Activated CD4-positive, alpha-beta memory T cell treated with anti-CD3 and anti-CD28 coated beads, Interleukin-2, amount 10 ng/mL, durations not matched to agents 7 days and 5 days (primary cell): ENCODE results near the gene OR2D2. TPM values are rescaled to one million over a fixed set of nuclear protein-coding genes. Genes with fewer than 3 reads are reported as not detected.
"Not testable (repeated sequence)": the region's sequence is repeated elsewhere in the genome, so short reads cannot be mapped to it uniquely, and the experiment has no call there.

ENCODE experiments used
- CTCF ChIA-PET: fragments of 350-600 bp; sonication (Branson Sonifier 250); formaldehyde crosslinking; loops from one replicate; lab custom pipeline; 2021; ENCODE audit warnings: antibody characterized with exemption, inconsistent platforms; lab: Charles Lee
- POLR2A ChIA-PET: fragments of 350-600 bp; sonication (Branson Sonifier 250); formaldehyde crosslinking; loops from one replicate; lab custom pipeline; 2021; ENCODE audit warnings: antibody characterized with exemption; lab: Charles Lee
- DNase-seq: peaks from one replicate; pipeline ENCODE4 v3.0.0-alpha.2; 2020
- H3K27ac Mint-ChIP-seq: one replicate; pipeline ENCODE4 v1.8.0; 2021; ENCODE audit warnings: mild to moderate bottlenecking, mixed read lengths
- H3K27me3 Mint-ChIP-seq: one replicate; pipeline ENCODE4 v1.8.0; 2021; ENCODE audit warnings: mixed read lengths
- H3K36me3 Mint-ChIP-seq: one replicate; pipeline ENCODE4 v1.8.0; 2021; ENCODE audit warnings: low read depth, mixed read lengths
- H3K4me1 Mint-ChIP-seq: one replicate; pipeline ENCODE4 v1.8.0; 2021; ENCODE audit warnings: mixed read lengths
- H3K4me3 Mint-ChIP-seq: one replicate; pipeline ENCODE4 v1.8.0; 2021; ENCODE audit warnings: mild to moderate bottlenecking, mixed read lengths
- H3K9me3 Mint-ChIP-seq: one replicate; pipeline ENCODE4 v1.8.0; 2021; ENCODE audit warnings: mixed read lengths
- total RNA-seq, 2 experiments: library from RNA; stranded (reverse); gene quantifications; one replicate each; pipeline ENCODE4 v1.2.3, GENCODE V29; 2021

OR2D2 gene
- total RNA-seq, 2 experiments from 2014 or later: not detected

- no peak overlapping the region for H3K27ac Mint-ChIP-seq
- no peaks in the 10 kb centered on the region for H3K9me3 Mint-ChIP-seq
- POLR2A ChIA-PET: no interaction called here
- H3K4me1 Mint-ChIP-seq: no peaks in the 10 kb centered on the region
- no peak for DNase-seq
- H3K27me3 Mint-ChIP-seq: no peaks in the 10 kb centered on the region
- CTCF ChIA-PET: no interaction called here
- no peaks in the 10 kb centered on the region for H3K36me3 Mint-ChIP-seq
- H3K4me3 Mint-ChIP-seq: no peak overlapping the region
Measured at GRCh38 chr11:6911378-6911777, 19.1 kb upstream of the OR2D2 start.

GRCh38 chr11:6904804-6905203, 12.5 kb upstream of the OR2D2 start:
- H3K27ac Mint-ChIP-seq, H3K4me1 Mint-ChIP-seq, H3K27me3 Mint-ChIP-seq, DNase-seq, H3K9me3 Mint-ChIP-seq, POLR2A ChIA-PET, CTCF ChIA-PET, H3K4me3 Mint-ChIP-seq, H3K36me3 Mint-ChIP-seq: not testable (repeated sequence)

- Mint-ChIP-seq H3K4me3 (no peak overlapping the region), H3K27me3 (peaks cover 14% of the 10 kb centered on the region), H3K36me3 (no peaks in the 10 kb centered on the region), H3K9me3 (no peaks in the 10 kb centered on the region), H3K4me1 (no peaks in the 10 kb centered on the region), H3K27ac (no peak overlapping the region)
- ChIA-PET CTCF (interaction anchor here (1.2 kb wide), 1 partner anchor 88 kb away, joined by 4 read pairs; no protein-coding TSS in a partner anchor), POLR2A (no interaction called here)
- no peak for DNase-seq
Measured at GRCh38 chr11:6900327-6900999, 8.2 kb upstream of the OR2D2 start.

DNA sequence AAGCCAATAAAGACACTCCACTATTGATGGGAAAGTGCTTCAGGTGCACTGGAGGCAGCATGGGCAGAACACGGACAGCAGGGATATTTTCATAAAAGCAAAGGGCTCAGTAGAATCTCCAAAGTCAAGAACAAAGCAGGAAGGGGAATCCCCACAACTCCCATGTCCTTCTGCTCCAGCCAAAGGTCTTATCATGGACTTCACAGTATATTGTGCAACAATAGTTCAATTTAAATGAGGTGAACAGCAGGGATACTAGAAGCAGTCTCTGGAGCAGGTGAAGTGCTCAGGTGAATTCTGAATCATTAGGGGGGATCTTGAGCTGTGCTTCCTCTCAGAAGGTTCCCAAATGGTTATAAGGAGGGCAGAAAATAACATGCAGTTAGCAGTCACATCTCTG, 6.6 kb upstream of the OR2D2 start:
- Mint-ChIP-seq H3K27ac (no peak overlapping the region), H3K4me3 (no peak overlapping the region), H3K4me1 (no peaks in the 10 kb centered on the region), H3K9me3 (no peaks in the 10 kb centered on the region), H3K36me3 (no peaks in the 10 kb centered on the region), H3K27me3 (peaks cover 15% of the 10 kb centered on the region)
- no peak for DNase-seq
- ChIA-PET CTCF (no interaction called here), POLR2A (no interaction called here)

GRCh38 chr11:6895010-6895409, 2.7 kb upstream of the OR2D2 start:
- Mint-ChIP-seq H3K27me3 (peaks cover 14% of the 10 kb centered on the region), H3K9me3 (no peaks in the 10 kb centered on the region), H3K36me3 (no peaks in the 10 kb centered on the region), H3K4me3 (no peak overlapping the region), H3K27ac (no peak overlapping the region), H3K4me1 (no peaks in the 10 kb centered on the region)
- ChIA-PET POLR2A (no interaction called here), CTCF (no interaction called here)
- DNase-seq: no peak

- Mint-ChIP-seq H3K9me3 (no peaks in the 10 kb centered on the region), H3K27me3 (peaks cover 14% of the 10 kb centered on the region), H3K4me1 (no peaks in the 10 kb centered on the region), H3K4me3 (no peak overlapping the region), H3K36me3 (no peaks in the 10 kb centered on the region), H3K27ac (no peak overlapping the region)
- ChIA-PET CTCF (no interaction called here), POLR2A (no interaction called here)
- no peak for DNase-seq
Measured at GRCh38 chr11:6894097-6894496, 1.8 kb upstream of the OR2D2 start.

- no peak overlapping the region for H3K27ac Mint-ChIP-seq
Measured at GRCh38 chr11:6889835-6890234, 2.5 kb downstream of the OR2D2 start.

GRCh38 chr11:6888830-6889229, 3.5 kb downstream of the OR2D2 start:
- Mint-ChIP-seq H3K4me3 (no peak overlapping the region), H3K27me3 (peaks cover 16% of the 10 kb centered on the region), H3K4me1 (no peaks in the 10 kb centered on the region), H3K27ac (no peak overlapping the region), H3K36me3 (no peaks in the 10 kb centered on the region), H3K9me3 (no peaks in the 10 kb centered on the region)
- no peak for DNase-seq
- POLR2A ChIA-PET: no interaction called here
- CTCF ChIA-PET: no interaction called here

More at GRCh38 chr11:6889835-6890234, 2.5 kb downstream of the OR2D2 start:
- CTCF ChIA-PET: no interaction called here
- H3K36me3 Mint-ChIP-seq: no peaks in the 10 kb centered on the region
- POLR2A ChIA-PET: no interaction called here
- DNase-seq: no peak
- H3K4me1 Mint-ChIP-seq: no peaks in the 10 kb centered on the region
- H3K9me3 Mint-ChIP-seq: no peaks in the 10 kb centered on the region
- no peak overlapping the region for H3K4me3 Mint-ChIP-seq
- peaks cover 11% of the 10 kb centered on the region for H3K27me3 Mint-ChIP-seq

DNA sequence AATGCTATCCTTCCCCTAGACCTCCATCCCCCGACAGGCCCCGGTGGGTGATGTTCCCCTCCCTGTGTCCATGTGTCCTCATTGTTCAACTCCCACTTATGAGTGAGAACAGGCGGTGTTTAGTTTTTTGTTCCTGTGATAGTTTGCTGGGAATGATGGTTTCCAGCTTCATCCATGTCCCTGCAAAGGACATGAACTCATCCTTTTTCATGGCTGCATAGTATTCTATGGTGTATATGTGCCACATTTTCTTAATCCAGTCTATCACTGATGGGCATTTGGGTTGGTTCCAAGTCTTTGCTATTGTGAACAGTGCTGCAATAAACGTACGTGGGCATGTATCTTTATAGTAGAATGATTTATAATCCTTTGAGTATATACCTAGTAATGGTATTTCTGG, 4.6 kb downstream of the OR2D2 start:
- H3K4me3 Mint-ChIP-seq, H3K36me3 Mint-ChIP-seq, H3K9me3 Mint-ChIP-seq, H3K4me1 Mint-ChIP-seq, H3K27ac Mint-ChIP-seq, POLR2A ChIA-PET, CTCF ChIA-PET, DNase-seq: not testable (repeated sequence)
- H3K27me3 Mint-ChIP-seq: peaks cover 21% of the 10 kb centered on the region

- H3K9me3 Mint-ChIP-seq: no peaks in the 10 kb centered on the region
- no peak for DNase-seq
- H3K36me3 Mint-ChIP-seq: no peaks in the 10 kb centered on the region
- ChIA-PET POLR2A (no interaction called here), CTCF (no interaction called here)
- no peaks in the 10 kb centered on the region for H3K4me1 Mint-ChIP-seq
- no peak overlapping the region for H3K27ac Mint-ChIP-seq
- no peak overlapping the region for H3K4me3 Mint-ChIP-seq
- H3K27me3 Mint-ChIP-seq: peaks cover 27% of the 10 kb centered on the region
Measured at GRCh38 chr11:6882751-6883150, 9.5 kb downstream of the OR2D2 start.

GRCh38 chr11:6876914-6877313, 15.4 kb downstream of the OR2D2 start:
- Mint-ChIP-seq H3K27me3 (peaks cover 14% of the 10 kb centered on the region), H3K4me1 (no peaks in the 10 kb centered on the region), H3K27ac (no peak overlapping the region), H3K9me3 (no peaks in the 10 kb centered on the region), H3K4me3 (no peak overlapping the region), H3K36me3 (no peaks in the 10 kb centered on the region)
- POLR2A ChIA-PET: no interaction called here
- no peak for DNase-seq
- CTCF ChIA-PET: no interaction called here

DNA sequence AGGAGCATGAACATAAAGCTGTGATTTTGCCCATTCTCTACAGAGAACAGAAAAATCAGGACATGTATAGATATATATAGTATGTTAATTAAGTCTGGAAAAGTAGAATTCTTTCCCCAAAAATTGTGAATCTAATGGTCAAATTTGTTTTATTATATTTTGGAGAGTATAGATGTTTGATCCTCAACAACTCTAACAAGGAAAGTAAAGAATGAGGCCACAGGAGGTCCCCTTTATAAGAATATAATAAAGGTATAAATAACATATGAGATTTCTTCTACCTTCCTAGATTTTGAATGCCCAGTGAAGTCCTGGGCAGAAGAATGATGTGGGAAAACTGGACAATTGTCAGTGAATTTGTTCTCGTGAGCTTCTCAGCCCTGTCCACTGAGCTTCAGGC, 16.0 kb downstream of the OR2D2 start, which contains the start of gene OR10A4:
Gene OR10A4 (plus strand): TSS at position 301 of the 400 bp plus-strand sequence. CDS start 23 bp downstream, at position 324.
- Mint-ChIP-seq H3K4me1 (no peaks in the 10 kb centered on the region), H3K9me3 (no peaks in the 10 kb centered on the region), H3K4me3 (no peak within 1 kb of the TSS), H3K27ac (no peak within 1 kb of the TSS), H3K36me3 (no peaks in the 10 kb centered on the region), H3K27me3 (peaks cover 13% of the 10 kb centered on the region)
- ChIA-PET CTCF (no interaction called here), POLR2A (no interaction called here)
- DNase-seq: no peak

DNA sequence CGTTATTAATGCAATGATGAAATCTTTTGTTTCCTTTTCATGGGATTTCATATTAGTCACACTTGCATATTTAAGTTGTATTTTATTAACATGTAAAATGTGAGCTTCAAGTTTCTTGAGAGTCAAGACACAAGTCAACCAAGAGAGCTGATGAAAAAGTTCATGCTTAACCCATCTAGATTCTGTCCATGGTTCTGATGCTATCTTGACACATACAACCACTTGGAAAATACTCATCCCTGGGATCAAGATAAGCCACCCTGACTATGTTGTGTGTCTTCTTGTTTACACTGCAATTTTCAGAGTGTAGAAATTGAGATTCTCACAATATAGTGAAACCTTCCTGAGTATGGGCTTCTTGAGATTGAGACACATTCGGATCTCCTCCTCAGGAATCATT, 16.5 kb downstream of the OR2D2 start:
- no peak overlapping the region for H3K4me3 Mint-ChIP-seq
- no peaks in the 10 kb centered on the region for H3K4me1 Mint-ChIP-seq
- no peak for DNase-seq
- H3K9me3 Mint-ChIP-seq: no peaks in the 10 kb centered on the region
- no peak overlapping the region for H3K27ac Mint-ChIP-seq
- CTCF ChIA-PET: no interaction called here
- POLR2A ChIA-PET: no interaction called here
- H3K27me3 Mint-ChIP-seq: peaks cover 12% of the 10 kb centered on the region
- H3K36me3 Mint-ChIP-seq: no peaks in the 10 kb centered on the region

- H3K27me3 Mint-ChIP-seq: peaks cover 13% of the 10 kb centered on the region
- no peaks in the 10 kb centered on the region for H3K36me3 Mint-ChIP-seq
- no peak overlapping the region for H3K4me3 Mint-ChIP-seq
- H3K27ac Mint-ChIP-seq: no peak overlapping the region
- ChIA-PET POLR2A (interaction anchor here (1.1 kb wide), 1 partner anchor 9 kb away, joined by 3 read pairs; the partner anchor contains the start of gene OR10A2), CTCF (interaction anchor here (0.6 kb wide), 1 partner anchor 34 kb away, joined by 4 read pairs; no protein-coding TSS in a partner anchor)
- no peak for DNase-seq
- H3K4me1 Mint-ChIP-seq: no peaks in the 10 kb centered on the region
- no peaks in the 10 kb centered on the region for H3K9me3 Mint-ChIP-seq
Measured at GRCh38 chr11:6871278-6871677, 21.0 kb downstream of the OR2D2 start.
